Measurements from ENCODE around the gene FBXO21.
A peak's percentile ranks its signal among the peaks of the same experiment; 100 is the strongest.
"Not testable (repeated sequence)": the region's sequence is repeated elsewhere in the genome, so short reads cannot be mapped to it uniquely, and the experiment has no call there.

Gene FBXO21

GRCh38 chr12:117199956-117200744 lies 9.9 kb upstream of the FBXO21 start:
- DNase-seq (ENCODE audit: low read depth in 2 of 2), result not testable (repeated sequence)

GRCh38 chr12:117196334-117196733 lies 6.1 kb upstream of the FBXO21 start:
- not testable (repeated sequence) for DNase-seq (ENCODE audit: low read depth in 2 of 2)

GRCh38 chr12:117195027-117195426 lies 4.8 kb upstream of the FBXO21 start:
- DNase-seq (ENCODE audit: low read depth in 2 of 2), result not testable (repeated sequence)

GRCh38 chr12:117193903-117194302 lies 3.6 kb upstream of the FBXO21 start:
- DNase-seq (ENCODE audit: low read depth in 2 of 2), result no peak

GRCh38 chr12:117192581-117192980 lies 2.3 kb upstream of the FBXO21 start:
- not testable (repeated sequence) for DNase-seq (ENCODE audit: low read depth in 2 of 2)

GRCh38 chr12:117192057-117192456 lies 1.8 kb upstream of the FBXO21 start:
- DNase-seq (ENCODE audit: low read depth in 2 of 2), result no peak

- peak; percentile 6 to 12 for DNase-seq (ENCODE audit: low read depth in 2 of 2)
Measured at GRCh38 chr12:117189725-117190209, 503 bp downstream of the FBXO21 start.

- no peak for DNase-seq (ENCODE audit: low read depth in 2 of 2)
Measured at GRCh38 chr12:117188961-117189724, 1.1 kb downstream of the FBXO21 start.

- DNase-seq (ENCODE audit: low read depth in 2 of 2), result no peak
Measured at GRCh38 chr12:117188121-117188665, 2.1 kb downstream of the FBXO21 start.

- no peak for DNase-seq (ENCODE audit: low read depth in 2 of 2)
Measured at GRCh38 chr12:117187421-117187820, 2.8 kb downstream of the FBXO21 start.

GRCh38 chr12:117182866-117183265 lies 7.4 kb downstream of the FBXO21 start:
- DNase-seq (ENCODE audit: low read depth in 2 of 2), result no peak

GRCh38 chr12:117181468-117181843 lies 8.8 kb downstream of the FBXO21 start:
- DNase-seq (ENCODE audit: low read depth in 2 of 2), result not testable (repeated sequence)

GRCh38 chr12:117180758-117181467 lies 9.4 kb downstream of the FBXO21 start:
- no peak for DNase-seq (ENCODE audit: low read depth in 2 of 2)

GRCh38 chr12:117178745-117179144 lies 11.5 kb downstream of the FBXO21 start:
- DNase-seq (ENCODE audit: low read depth in 2 of 2), result no peak

GRCh38 chr12:117178301-117178700 lies 12.0 kb downstream of the FBXO21 start:
- DNase-seq (ENCODE audit: low read depth in 2 of 2), result no peak

GRCh38 chr12:117172168-117172567 lies 18.1 kb downstream of the FBXO21 start:
- no peak for DNase-seq (ENCODE audit: low read depth in 2 of 2)

- no peak for DNase-seq (ENCODE audit: low read depth in 2 of 2)
Measured at GRCh38 chr12:117171499-117172162, 18.6 kb downstream of the FBXO21 start.

GRCh38 chr12:117169548-117169947 lies 20.7 kb downstream of the FBXO21 start:
- no peak for DNase-seq (ENCODE audit: low read depth in 2 of 2)

GRCh38 chr12:117168976-117169375 lies 21.3 kb downstream of the FBXO21 start:
- no peak for DNase-seq (ENCODE audit: low read depth in 2 of 2)

GRCh38 chr12:117167769-117168168 lies 22.5 kb downstream of the FBXO21 start:
- no peak for DNase-seq (ENCODE audit: low read depth in 2 of 2)

- no peak for DNase-seq (ENCODE audit: low read depth in 2 of 2)
Measured at GRCh38 chr12:117166107-117166506, 24.2 kb downstream of the FBXO21 start.

All from activated CD4-positive, alpha-beta T cell treated with anti-CD3 and anti-CD28 coated beads for 24 hours (primary cell).